ENCODE data around the gene ASIP.
"Not testable (repeated sequence)": the region's sequence is repeated elsewhere in the genome, so short reads cannot be mapped to it uniquely, and the experiment has no call there.

ASIP gene

DNA sequence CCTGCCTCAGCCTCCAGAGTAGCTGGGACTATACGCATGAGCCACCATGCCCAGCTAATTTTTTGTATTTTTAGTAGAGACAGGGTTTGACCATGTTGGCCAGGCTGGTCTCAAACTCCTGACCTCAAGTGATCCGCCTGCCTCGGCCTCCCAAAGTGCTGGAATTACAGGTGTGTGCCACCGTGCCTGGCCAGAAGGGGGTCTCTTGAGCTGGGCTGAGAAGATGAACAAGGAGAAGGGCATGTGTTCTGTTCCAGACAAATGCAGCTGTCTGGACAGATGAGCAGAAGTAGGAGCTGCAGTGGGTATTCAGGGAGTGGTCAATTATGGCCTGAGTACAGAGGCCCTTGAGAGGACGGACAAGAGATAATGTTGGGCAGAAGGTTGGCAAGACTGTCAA lies 46.3 kb downstream of the ASIP start:
- DNase-seq (ENCODE audit: low read depth), result not testable (repeated sequence)

DNA sequence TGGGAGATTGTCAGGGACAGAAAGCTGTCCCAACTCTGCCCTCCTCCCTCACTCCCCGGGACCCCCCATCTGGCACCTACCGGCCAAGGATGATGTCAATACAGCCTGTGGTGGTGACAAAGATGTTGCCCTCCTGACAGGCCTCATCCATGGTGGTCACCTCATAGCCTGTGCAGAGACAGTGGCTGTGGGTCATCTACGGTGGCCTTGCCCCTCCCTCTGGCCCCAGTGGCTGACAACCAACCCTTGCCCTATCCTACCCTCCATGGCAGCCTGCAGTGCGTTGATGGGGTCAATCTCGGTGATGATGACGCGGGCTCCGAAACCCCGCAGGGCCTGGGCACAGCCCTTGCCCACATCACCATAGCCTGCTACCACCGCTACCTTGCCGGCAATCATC lies 49.2 kb downstream of the ASIP start:
- no peak for DNase-seq (ENCODE audit: low read depth)

DNA sequence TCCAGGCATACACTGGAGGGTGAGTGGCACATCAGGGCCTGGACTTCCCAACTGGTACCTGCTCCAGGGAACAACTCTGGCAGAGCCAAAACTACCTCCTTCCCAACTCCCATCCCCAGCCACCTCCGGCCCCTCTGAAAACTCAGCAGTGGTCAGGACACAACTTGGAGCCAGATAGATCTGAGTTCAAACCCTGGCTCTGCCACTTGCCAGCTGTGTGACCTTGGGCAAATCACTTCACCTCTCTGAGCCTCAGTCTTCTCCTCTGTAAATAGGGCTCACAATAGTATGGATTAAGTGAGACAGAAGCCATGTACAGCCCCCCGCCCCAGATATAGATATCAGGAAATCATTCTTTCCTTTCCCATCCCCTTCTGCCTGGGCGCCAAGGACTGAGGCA lies 51.3 kb downstream of the ASIP start:
- no peak for DNase-seq (ENCODE audit: low read depth)

DNA sequence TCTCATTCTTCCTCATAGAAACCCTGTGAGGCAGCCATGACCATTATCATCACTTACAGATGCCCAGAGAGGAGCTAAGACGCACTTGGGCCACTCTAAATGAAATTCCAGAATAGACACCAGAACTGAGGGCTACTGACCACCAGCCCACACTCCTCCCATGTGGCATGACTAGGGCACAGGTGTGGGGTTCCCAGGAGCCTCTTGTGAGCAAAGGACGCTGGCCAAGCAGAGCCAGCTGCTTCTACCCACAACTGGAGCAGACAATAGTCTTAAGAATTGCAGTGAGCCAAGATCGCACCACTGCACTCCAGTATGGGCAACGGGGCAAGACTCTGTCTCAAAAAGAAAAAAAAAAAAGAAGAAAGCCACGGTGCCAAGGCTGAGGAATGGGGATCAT lies 51.9 kb downstream of the ASIP start:
- no peak for DNase-seq (ENCODE audit: low read depth)

DNA sequence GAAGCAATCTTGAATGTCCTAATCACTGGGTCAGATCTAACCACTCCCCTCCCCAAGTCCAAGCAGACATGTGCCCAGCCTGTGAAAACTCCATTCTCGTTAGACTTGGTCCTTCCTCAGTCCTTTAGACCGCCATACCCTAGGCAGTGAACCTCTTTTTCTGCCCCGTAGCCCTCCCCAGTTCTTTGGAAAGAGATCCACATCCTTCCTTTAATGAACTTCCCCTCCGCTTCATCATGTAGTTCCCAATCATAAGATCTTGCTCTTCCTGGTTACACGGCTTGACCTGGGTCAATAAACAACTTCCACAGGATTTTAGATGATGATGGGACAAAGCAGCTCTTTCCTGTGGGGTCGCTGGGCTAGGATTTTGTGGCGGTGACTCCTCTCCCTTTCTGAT lies 52.4 kb downstream of the ASIP start:
- DNase-seq (ENCODE audit: low read depth), result no peak

DNA sequence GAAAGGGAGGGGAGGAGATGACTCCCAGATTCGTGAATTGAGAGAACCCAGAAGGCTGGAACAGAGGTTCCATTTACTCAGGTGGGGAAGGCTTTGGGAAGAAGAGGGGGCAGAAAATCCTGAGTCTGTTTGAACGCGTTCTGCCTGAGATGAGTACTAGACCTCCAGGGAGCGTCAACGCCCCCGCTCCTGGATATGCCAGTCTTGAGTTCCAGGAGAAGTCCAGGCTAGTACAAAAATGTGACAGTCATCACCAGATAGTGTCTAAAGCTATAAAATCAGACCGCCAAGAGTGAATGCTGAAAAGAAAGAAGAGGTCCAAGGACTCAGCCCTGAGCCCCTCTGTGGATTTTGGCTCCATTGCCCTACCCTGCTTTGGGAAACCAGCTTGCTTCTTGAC lies 53.3 kb downstream of the ASIP start:
- DNase-seq (ENCODE audit: low read depth), result no peak

DNA sequence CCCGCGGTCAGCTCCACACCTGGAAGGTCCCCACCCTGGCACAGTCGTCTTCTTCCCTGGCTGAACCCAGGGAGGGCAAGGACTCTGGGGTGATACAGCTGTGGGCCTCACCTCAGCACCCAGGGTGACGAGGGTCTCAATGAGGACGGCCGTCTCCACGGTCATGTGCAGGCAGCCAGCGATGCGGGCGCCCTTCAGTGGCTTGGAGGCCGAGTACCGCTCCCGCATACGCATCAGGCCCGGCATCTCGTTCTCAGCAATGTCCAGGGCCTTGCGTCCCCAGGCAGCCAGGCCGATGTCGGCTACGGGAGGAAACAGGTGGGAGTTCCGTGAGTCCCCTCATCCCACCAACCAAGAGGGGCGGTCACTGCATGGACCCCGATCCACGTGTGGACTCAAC lies 54.1 kb downstream of the ASIP start:
- DNase-seq (ENCODE audit: low read depth), result no peak

DNA sequence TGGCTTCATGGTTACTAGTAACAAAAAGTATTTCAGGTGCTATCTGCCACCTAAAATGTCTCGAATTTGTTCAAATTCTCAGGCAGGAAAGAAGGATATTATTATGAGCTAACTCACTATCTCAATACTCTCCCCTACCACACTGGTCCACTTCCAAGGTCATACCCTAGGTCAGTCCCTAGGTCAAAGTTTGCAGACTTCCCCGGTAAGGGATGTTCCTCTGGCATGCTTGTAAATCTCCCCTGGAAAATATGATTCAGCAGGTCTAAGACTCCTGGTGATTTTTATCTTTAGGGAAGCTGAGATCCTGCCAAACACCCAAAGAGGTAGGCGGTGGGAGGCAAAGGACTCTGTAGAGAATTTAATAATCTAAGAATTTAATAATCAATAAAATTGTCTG lies 55.2 kb downstream of the ASIP start:
- DNase-seq (ENCODE audit: low read depth), result no peak

DNA sequence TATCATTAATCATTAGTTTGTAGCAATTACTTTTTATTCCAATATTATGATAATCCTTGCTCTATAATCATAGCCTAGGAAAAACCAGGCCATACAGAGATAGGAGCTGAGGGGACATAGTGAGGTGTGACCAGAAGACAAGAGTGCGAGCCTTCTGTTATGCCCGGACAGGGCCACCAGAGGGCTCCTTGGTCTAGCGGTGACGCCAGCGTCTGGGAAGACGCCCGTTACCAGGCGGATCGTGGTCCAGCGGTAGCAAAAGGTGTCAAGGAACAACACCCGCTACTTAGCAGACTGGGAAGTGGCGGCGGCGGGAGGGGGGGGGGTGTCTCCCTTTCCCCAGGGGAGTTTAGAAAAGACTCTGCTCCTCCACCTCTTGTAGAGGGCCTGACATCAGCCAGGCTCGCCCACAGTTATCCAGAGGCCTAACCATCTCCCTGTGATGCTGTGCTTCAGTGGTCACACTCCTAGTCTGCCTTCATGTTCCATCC lies 57.1 kb downstream of the ASIP start:
- DNase-seq (ENCODE audit: low read depth), result not testable (repeated sequence)

DNA sequence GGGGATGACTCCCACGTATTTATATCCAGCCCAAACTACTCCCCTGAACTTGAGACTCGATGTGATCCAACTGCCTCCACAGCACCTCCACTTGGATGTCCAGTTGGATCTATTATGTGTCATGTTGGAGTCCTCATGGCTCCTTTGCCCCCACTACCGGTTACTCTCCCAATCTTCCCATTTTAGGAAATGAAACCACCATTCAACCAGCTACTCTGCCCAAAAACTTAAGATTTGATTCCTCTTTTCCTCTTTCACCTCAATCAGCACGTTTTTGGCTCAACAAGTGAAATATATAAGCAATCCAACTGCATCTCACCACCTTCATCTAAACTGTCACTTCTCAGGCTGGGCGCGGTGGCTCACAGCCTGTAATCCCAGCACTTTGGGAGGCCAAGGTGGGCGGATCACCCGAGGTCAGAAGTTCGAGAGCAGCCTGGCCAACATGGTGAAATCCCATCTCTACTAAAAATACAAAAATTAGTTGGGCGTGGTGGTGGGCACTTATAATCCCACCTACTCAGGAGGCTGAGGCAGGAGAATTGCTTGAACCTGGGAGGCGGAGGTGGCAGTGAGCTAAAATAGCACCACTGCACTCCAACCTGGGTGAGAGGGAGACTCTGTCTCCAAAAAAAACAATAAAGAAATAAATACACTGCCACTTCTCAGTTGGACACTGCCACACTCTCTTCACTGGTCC lies 58.5 kb downstream of the ASIP start:
- no peak for DNase-seq (ENCODE audit: low read depth)

DNA sequence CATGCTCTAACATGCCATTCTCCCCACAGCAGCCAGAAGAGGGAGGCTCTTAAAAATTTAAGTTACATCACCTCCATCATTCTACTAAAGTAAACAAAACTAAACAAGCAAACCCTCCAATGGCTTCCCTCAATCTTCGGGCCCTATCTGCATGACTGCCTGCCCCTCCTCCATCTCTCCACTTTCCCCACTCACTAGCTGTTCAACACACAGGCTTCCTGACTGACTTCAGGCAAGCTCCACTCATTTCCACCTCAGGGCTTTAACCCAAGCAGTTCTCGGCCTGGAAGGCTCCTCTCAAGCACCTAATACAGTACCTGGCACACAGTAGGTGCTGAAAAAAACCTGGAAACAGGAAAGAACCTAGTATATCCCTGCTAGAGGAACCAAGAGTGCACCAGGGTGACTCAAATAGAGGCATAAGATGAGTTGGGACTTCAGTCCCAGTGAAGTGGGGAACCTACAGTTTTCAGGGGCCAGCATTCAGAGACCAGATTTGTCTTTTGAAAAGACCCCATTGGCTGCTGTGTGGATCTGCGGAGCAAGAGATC lies 59.1 kb downstream of the ASIP start:
- DNase-seq (ENCODE audit: low read depth), result no peak

DNA sequence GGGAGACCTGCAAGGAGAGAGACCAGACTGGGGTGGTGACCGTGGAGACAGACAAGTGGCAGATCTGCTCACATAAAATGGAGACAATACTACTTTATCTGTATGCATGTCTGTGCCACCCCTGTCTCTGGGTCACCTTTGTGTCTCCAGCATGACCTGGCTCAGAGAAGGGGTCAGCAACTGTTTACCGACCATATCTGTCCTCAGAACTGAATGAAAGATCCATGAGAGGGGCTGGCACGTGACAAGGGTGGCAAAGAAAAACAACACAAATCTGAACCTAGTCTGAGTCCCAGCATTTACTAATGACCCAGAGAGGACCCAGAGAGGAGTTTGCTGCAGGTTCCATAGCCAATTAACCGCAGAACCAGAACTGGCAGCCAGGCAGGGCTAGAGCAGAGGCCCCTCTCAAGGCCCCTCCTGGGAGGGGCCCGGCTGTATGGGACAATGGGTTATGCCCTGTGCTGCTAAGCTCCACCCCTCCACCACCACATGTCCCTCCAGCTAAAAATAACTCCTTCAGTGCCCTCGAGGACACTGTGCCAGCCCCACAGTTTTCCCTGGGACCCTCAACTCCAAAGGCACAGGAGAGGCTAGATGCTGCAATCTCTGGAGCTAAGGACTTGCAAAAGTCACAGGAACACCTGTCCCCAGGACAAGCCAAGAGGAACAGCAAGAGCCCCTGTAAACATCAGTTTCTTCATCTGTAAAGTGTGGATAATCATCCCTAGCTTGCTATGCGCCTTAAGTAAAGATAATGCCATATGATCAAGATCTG lies 59.8 kb downstream of the ASIP start:
- no peak for DNase-seq (ENCODE audit: low read depth)

DNA sequence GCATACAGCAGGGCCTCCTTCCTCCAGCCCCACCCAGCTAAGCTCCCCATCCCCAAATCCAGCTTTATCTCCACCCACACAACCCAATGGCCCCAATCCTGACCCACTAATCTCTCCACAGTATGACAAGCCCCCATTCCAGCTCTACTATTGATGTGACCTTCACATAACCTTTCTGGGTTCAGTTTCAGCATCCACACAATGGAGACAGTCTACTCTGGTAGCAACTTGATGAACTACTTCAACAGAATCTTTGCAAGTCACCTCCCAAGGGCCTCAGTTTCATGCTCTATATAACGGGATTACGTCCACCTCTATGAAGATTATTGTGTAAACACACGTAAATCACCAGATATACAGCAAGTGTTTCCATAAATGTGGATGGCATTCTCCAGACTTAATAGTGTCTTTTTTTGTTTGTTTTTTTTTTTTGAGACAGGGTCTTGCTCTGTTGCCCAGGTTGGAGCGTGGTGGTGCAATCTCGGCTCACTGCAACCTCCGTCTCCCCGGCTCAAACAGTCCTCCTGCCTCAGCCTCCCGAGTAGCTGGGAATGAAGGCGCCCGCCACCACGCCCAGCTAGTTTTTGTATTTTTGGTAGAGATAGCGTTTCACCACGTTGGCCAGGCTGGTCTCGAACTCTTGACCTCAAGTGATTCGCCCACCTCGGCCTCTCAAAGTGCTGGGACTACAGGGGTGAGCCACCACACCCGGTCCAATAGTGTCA lies 60.5 kb downstream of the ASIP start:
- no peak for DNase-seq (ENCODE audit: low read depth)

DNA sequence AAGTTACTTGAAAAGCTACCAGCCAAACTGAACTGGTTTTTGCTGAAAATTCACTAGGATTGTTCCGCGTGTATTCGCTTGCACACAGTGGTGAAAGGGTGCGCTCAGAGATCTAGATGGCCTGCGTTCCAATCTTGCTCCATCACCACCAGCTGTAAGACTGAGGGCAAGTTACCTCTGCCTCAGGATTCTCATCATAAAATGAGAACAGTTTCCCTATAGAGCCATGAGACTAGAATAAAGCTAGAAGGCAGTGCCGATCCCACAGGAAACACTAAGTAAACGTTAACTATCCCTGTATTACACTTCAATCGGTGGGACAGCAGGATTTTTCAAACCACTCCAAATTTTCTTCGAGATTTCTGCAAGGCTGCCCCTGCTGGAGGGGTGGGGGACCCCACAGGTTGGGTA lies 61.1 kb downstream of the ASIP start:
- no peak for DNase-seq (ENCODE audit: low read depth)

DNA sequence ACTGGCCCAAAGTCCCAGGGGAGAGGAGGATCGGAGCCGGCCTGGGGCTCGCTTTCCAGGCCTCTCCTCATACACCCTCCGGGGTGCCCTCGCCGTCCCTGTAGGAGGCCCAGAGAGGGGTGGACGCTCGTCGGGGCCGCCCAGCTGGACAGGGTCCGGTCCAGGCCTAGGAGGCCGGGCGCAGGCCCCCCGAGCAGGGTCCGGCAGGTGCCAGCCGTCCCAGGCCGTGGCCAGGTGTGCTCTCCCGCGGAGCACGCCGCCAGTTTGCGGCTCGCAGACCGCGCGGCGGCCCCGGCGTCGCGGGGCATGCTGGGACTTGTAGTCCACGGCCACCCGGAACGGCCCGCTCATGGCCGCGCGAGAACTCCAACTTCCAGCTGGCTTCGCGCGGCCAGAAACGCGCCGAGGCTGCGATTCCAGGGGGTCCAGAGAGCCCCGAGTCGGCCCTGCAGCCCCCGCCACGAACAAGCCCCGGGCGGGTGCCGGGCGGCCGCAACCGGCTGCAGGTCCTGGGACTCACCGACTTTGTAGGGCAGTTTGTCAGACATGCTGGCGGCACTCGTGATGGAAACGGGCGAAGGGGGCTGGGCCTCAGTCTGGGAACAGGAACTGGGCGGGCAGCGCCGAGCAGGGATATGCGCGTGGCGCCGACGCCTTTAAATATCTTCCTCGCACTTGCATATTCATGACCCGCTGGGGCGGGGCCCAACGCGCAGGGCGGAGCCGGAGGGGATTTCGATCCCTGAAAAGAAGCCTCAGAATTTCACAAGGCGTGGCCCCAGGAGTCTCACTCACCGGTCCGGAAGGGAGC lies 61.7 kb downstream of the ASIP start, which contains the start of gene AHCY:
Gene AHCY (minus strand): TSS at position 633 of the 811 bp plus-strand sequence. CDS start 85 bp downstream, at position 548.
- peak; percentile 87 for DNase-seq (ENCODE audit: low read depth)

DNA sequence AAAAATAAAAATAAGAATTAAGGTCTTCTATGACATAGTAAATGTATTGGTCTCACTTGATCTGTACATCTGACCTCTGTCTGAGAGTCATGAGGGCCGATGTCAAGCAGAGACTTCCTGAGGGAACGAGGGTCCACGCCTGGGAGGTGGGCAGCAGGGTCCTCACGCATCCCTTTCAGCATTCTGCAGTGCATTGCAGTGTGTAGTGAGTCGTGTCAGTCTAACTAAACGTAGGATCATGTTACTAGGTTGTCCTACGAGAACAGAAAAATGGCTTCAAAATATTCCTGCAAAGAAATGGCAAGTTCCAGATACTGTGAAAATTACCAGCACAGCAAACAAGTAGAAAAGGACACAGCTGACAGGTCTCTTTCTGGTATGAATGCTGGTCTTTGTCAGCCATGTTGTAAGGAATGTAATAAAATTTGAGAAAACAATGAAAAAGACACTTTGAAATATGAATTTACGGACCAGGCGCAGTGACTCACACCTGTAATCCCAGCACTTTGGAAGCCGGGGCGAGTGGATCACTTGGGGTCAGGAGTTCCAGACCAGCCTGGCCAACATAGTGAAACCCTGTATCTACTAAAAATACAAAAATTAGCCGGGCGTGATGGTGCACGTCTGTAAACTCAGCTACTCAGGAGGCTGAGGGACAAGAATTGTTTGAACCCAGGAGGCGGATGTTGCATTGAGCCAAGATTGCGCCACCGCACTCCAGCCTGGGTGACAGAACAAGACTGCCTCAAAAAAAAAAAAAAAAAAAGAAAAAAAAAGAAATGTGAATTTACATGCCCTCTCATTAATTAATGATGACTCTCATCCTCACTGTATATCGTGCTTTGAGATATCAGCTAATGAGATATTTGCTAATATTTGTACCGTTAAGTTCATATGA lies 64.4 kb downstream of the ASIP start:
- no peak for DNase-seq (ENCODE audit: low read depth)

DNA sequence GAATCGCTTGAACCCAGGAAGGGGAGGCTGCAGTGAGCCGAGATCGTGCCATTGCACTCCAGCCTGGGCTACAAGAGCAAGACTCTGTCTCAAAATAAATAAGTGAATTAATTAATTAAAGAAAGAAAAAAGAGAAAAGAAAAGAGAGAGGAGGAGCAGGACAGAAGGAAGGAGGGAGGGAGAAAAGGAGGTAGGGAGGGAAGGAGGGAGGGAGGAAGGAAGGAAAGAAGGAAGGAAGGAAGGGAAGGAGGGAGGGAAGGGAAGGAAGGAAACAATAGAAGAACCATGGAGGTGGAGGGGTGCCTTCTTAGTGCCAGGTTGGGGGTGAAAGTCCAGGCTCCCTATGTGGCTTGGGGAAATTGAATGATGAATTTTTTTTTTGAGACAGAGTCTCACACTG lies 68.5 kb downstream of the ASIP start:
- DNase-seq (ENCODE audit: low read depth), result no peak

DNA sequence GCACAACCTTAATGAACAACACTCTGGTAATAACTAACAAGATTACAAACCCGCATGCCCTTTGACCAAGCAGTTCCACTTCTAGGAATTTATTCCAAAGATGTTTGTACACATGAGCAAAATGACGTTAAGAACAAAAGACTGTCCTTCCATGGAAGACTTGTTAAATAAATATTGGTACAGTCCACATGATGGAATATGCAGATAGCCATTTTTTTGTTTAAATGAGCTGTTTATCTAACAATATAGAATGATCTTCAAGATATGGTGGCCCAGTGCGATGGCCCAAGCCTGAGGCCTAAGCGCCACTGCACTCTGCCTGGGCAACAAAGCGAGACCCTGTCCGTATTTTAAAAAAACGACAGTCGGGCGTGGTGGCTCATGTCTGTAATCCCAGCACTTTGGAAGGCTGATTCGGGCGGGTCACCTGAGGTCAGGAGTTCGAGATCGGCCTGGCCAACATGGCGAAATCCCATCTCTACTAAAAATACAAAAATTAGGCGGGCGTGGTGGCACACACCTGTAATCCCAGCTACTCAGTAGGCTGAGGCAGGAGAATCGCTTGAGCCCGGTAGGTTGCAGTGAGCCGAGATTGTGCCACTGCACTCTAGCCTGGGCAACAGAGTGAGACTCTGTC lies 69.4 kb downstream of the ASIP start:
- DNase-seq (ENCODE audit: low read depth), result no peak

DNA sequence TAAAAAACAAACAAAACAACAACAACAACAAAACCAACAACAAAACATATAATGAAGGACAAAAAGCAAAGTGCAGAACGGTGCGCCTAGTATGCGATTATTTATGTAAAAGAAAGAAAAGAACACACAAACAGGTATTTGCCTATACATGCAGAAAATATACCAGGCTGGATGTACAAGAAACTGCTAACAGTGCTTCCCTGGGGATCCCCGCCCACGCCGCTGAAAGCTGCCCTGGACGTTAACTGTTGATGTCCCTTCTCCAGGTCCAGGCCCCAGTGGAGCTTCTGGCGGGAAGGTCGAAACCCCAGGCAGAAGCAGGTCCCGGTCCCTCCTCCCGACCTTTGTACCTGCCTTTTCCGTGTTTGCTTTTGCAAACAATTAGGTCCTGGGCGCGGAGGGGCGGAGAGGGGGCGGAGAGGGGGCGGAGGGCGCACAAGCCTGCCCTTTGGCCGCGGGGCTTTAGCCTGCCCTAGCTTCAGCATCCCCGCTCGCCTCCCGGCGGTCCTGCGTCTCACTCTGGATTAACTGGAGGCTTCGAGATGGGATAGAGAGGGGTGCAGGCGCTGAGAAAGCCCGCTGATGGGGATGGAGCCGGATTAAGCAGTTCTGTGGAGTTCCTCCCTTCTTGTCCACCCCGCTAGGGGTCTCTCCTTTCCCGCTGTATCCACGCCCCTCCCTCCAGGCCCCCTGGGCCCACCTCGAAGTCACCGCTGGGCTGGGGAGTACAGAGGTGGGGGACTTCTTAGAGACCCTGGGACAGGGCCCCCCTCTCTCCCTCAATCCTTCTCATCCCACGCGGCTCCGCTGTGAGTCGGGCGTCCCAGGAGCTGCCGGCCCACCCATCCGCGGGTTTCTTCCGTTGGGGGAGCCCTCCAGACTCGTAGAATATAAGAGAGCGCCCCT lies 70.1 kb downstream of the ASIP start:
- DNase-seq (ENCODE audit: low read depth), result no peak

Data from T-helper 22 cell (primary cell).